HL-60/S4 treated with phorbol 12-myristate 13-acetate at 8.2 ng/mL for 4 days and 3 days (cell line): ENCODE results near the gene SF1.

Experiments used
- in situ Hi-C: fragments of 300-500 bp; cut with MboI; formaldehyde crosslinking; loops from 2 replicates; pipeline ENCODE4 v1.15.0; 2022; ENCODE audit warnings: low sequenced_read_pairs

The SF1 gene

DNA sequence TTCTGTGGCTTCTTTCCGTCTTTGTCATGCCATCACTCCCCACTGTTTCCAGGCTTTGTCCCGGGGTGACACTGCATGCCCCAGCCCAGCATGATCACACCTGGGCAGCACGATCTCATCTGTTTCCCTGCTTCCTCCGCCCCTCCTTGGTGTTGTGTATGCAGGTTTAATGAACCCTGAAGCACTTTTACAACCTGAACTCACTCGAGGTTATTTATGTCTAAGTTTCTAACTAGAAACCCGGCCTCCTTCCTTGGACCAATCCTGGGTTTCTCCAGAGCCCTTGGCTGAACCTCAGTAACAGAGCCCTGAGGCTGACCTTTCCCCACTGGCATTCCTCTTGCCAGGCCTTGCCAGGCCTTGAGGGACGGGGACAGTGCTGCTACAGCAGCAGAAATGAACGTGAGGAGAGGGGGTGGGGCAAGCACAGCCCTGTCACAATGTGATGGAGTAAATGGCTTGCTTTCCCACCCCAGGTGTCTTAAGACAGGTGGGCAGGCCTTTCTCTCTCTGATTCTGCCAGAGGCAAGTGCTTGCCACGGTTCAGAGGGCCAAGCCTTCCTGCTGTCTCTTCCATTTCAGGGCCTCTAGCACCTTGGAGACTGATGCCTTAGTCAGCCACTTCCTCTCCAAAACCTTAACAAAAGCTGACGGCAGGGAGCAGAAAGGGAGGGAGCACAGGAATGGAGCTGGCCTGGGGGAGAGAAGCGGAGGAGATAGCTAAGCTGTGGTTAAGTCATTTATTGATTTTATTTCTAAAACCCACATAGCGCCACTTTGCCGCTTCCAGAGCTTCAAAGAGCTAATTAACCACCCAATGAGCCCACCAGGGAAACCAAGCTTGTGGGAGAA is 15.4 kb downstream of the SF1 start:
- in situ Hi-C loops = no loop called here

DNA sequence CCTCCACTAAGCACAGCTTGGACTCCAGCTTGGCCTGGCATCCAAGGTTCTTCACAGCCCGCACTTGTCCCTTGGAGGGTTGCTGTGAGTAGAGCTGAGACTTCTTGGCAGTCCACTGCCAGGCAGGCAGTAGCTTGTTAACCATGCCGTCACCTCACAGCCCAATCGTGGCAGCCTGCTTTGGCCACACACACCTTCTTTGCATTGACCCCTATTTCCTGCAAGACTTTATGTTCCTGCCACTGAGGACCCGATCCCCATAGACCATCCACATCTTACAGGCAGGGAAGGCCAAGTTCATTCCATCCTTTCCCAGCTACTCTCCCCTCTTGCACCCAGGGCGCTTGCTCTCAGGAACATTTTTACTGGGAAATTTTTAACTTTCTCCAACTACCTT is 16.1 kb downstream of the SF1 start:
- in situ Hi-C loops = no loop called here

DNA sequence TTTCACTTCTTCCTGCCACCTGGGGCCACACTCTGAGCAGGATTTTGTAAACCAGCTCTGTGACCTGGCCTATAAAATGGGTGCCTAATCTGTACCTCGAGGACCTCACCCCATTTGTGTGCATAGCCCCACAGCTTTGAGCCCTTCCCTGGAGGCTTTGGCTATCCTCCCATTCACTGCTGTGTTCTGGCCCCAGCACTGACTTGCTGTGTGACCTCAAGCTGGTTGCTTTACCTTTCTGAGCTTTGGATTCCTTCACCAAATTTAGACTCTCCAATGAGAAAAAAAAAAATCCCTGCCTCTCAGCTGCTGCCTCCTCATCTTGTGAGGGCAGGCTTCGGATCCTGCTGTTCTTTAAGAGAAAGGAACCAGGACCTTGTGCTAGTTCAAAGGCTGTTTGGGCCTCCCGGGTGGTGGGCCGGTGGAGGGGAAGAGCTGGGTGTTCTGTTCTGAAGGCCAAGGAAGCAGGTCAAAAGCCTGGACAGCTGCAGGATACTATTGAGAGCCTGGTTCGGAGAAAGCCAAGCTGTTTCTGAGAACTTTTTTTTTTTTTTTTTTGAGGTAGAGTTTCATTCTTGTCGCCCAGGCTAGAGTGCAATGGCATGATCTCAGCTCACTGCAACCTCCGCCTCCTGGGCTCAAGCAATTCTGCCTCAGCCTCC is 17.5 kb downstream of the SF1 start:
- in situ Hi-C loops = no loop called here

DNA sequence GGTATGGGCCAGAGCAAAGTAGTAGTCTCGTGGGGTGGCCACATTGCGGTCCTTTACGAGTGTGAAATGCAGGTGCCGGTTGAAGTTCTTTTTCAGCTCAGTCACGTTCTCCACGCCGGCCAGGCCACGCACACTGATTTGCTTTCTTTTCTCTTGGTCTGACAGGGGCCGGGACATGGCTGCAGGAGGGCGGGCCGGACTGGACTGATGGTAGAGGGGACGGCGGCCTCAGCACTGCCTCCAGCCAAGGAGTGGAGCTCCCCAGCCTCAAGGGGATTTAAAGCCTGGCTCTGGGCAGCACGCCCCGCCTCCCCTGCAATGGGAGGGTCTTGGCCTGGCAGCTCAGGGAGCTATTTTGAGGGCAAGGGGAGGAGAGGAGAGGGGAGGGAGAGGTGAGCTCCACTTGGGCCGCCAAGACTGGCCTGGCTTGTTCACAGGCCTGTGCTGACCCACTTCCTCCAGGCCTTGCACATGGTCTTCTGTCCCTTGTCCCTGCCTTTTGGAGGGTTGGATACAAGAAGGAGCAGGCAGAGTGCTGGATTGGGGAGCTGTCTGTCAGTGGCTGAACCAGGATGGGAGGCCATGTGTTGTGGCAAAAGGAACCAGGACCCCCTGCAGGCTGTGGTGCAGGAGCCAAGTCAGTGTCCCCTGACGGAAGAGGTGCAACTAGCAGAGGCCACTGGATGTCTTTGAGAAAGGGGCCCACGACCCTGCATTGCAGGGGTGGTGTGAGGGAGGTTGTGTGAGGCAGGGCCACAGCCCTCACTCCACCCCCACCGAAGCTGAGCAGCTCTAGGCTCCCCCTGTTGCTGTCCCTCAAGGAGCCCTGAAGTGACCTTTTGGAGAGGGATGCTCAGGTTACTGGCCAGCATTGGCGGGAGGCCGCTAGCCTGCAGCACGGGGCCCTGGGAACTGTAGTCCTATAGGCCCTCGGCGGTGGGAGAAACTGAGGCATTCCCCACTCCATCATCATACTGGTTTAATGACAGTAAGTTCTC is 18.3 kb downstream of the SF1 start, which contains the start of gene PYGM:
PYGM (minus strand) TSS at position 253 of the 998 bp plus-strand sequence; CDS start at position 177, 76 bp downstream.
- in situ Hi-C loops = no loop called here

DNA sequence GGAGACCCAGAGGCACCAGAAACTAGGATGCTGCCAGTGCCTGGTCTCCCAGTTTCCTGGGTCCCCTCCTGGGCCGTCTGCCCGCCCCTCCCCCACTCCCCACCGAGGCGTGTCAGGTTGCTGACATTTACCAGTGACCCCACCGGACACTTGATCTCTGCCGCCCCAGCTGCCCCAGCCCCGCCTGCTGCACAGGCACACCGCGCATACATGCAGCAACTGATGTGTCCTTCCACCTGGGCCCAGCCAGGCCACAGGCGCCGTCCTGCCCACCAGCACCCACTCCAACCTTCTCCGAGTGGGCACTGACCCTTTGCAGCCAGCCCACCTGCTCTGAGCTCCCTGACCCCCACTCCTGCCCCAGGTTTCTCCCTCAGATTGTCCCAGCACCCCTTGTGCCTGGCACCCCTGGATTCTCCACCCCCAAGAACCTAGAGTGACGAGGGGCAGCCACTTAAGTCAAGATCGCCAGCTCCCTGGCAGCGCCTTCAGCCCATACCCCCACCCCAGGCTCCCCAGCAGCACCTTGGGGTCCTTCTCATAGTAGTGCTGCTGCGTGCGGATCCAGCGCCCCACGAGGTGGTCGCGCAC is 19.1 kb downstream of the SF1 start:
- in situ Hi-C loops = no loop called here

DNA sequence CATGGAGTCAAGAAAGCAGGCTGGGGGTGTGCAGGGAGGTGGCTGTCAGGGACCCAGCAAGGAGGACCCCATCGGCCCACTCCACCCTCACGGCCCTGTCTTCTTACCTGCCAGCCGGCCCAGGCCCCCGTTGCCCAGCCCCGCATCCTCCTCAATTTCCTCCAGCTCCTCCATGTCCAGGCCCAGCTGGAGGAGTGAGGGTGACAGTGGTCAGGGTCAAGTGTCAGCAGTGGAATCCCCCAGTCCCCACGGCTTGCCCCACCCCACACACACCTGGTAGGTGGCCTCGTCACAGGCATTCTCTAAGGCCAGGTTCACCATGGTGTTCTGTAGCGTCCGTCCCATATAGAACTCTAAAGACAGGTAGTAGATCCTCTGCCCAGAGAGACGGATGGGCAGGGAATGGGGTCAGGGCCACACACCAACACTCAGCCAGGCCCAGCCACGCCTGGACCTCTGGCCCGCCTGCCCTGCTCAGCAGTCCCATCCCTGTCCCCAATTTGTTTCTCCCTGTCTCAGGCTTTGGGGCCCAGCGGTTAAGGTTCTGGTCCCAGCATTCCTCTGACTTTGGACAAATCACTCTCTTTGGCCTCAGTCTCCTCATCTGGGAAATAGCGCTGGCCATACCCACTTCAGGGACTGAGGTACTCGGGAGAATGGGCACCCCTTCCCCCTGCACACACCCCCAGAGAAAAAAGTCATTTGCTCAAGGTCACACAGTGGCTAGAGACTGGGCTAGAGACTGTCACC is 19.8 kb downstream of the SF1 start:
- in situ Hi-C loops = no loop called here

DNA sequence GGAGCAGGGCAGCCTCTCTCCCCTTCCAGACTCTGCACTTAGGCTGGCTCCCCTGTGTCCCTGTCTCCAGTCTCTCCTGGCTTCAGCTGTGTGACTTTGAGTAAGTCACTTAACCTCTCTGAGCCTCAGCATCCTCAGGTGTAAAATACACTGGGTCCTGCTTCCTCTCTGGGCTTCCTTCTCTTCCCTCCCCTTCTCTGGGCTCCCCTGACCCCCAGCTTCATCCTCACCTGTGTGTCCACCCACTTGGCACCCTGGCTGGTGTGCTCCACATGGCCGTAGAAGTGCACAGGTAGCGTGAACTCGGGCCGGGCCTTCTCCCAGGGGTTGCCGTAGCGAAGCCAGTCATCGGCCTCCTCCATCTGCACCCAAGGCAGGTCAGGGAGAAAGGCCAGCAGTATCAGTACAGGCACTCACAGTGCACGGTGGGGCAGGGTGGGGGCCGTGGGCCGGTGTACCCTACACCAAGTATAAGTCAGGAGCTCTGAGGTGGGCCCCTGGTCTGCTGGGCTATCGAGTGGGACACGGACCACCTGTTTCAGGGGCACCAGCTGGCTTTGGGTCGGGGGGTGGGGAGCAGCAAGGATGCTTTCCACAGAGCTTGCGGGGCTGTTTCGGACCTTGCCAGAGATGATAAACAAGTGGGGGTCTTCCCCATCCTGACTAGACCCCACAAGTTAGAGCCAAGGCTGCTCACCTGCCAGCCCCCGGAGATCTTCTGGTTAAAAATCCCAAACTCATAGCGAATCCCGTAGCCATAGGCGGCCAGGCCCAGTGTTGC is 20.6 kb downstream of the SF1 start:
- in situ Hi-C loops = no loop called here

DNA sequence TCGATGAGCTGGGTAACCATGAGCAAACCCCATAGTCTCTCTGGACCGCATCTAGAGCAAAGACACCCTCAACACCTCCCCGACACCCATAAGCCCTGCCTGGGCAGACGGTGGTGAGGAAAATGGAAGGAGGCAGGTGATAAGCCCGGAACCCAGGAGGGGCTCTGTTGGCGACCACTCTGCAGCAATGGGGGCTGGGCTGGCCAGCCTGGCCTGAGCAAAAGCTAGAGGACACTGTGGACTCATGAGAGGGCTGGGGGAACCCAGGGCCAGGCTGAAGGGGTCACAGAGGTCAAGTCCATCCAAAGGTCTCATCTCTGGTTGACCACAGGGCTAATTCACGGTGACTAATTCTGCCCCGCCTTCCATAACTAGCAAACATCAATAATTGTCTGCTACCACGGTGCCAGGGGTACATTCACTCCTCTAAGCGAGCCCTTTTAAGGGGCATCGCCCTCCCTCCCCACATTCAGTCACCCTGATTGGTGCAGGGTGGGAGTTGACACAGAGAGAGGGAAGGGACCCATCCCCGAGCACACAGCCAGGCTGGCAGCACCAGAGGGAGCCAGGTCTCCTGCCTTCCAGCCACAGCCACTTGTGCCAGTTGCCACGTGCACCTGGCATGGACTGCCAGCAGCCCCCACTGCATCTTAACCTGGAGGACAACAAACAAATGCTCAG is 22.5 kb downstream of the SF1 start:
- in situ Hi-C loops = no loop called here

DNA sequence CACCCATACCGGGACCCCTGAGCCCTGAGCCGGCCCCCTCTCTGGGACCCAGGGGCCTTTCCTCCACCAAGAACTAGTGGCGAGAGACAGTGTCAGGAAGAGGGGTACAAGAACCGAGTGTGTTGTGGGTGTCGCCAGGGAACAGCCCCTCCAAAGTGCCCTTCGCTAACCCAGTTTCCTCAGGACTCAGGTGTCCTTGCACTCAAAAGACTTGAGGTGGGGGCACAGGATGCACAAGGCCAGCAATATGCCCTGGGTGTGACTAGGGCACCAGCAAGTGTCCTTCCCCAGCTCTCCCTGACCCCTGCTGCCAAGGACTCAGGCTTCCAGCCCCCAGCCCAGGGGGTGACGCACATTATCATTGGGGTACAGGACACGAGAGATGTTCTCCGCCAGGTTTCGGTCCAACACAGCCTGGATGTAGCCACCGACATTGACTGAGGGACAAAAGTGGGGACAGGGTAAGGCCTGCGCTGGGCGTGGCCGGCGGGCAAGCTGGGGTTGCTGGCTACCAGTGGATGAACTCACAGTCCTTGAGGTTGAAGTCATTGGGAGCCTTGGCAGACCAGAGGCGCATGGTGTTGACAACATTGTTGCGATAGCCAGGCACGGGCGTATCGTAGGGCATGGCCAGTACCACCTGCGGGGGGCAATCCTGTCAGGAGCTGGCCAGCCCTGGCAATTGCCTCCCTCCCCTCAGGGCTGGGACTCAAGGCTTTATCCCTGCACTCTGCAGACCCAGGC is 23.3 kb downstream of the SF1 start:
- in situ Hi-C loops = no loop called here

DNA sequence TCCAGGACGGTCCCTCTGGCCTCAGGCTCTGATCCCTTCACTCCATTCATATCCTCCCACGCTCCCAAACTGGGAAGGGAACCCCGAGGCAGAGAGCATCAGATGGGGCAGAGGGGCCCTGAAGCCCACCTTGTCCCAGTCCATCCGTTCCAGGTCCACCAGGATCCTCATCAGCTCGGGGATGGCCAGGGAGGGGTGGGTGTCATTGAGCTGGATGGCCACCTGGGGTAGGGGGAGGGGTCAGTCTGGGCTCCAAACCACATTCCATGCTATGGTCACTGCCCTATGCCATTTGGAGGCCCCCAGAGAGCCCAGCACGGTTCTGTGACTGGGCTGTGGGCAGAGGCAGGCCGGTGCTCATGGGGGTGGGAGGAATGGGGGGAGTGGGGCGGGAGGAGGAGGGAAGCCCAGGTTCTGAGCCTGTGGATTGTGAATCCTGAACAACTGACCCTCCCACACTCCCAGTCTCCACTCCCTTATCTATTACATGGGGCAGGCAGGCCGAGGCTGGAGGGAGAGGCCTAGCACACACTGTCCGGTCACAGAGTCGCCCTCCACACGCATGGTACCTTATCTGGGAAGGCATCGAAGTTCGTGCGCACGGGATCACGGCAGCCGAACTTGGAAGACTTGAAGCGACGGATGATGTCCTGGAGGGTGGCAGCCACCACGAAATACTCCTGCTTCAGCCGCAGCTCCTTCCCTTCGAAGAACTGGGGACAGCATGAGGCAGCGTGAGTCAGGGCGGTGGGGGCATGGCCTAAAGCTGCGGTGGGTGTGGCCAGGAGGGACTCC is 24.0 kb downstream of the SF1 start:
- in situ Hi-C loops = no loop called here

DNA sequence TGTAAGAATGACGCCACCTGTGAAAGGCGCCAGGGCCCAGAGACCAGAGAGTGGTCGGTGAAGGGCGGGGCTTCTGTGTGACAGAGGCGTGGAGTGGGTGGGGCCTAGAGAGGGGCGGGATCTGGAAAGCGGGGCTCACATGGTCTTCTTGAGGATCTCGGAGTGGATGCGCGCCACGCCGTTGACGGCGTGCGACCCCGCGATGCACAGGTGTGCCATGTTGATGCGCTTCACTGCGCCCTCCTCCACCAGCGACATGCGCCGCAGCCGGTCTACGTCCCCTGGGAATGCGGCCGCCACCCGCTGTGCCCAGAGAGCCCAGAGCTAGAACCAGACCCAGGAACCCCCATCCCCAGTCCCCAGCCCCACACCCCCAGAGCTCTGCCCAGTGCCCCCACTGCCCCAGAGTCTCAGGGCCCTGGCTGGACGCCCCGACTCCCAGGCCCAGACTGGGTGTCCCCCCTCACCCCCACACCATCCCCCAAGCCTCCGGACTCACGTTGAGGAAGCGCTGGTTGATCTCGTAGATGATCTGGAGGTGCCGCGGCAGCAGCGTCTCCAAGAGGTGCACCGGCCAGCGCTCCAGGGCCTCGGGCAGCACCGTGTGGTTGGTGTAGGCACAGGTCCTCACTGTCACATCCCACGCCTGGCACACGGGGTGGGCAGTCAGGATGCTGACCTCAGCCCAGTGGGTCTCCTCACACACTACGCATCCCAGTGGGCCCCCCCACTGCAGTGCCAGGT is 24.8 kb downstream of the SF1 start:
- in situ Hi-C loops = no loop called here

DNA sequence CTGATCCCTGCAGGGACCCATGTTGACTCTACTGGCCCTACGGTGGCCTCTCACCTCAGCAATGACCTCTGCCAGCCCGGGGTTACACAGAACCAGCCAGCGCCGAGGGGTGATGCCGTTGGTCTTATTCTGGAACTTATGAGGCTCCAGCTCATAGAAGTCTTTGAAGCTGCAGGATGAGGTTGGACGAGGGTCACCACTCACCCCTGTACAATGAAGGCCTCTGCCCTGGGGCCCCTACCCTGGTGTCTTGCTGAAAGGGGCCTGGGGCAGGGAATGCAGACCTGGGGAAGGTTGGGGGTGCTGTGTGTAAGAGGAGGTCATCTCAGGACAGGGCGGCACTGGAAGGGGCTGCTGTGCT is 25.3 kb downstream of the SF1 start:
- in situ Hi-C loops = no loop called here

DNA sequence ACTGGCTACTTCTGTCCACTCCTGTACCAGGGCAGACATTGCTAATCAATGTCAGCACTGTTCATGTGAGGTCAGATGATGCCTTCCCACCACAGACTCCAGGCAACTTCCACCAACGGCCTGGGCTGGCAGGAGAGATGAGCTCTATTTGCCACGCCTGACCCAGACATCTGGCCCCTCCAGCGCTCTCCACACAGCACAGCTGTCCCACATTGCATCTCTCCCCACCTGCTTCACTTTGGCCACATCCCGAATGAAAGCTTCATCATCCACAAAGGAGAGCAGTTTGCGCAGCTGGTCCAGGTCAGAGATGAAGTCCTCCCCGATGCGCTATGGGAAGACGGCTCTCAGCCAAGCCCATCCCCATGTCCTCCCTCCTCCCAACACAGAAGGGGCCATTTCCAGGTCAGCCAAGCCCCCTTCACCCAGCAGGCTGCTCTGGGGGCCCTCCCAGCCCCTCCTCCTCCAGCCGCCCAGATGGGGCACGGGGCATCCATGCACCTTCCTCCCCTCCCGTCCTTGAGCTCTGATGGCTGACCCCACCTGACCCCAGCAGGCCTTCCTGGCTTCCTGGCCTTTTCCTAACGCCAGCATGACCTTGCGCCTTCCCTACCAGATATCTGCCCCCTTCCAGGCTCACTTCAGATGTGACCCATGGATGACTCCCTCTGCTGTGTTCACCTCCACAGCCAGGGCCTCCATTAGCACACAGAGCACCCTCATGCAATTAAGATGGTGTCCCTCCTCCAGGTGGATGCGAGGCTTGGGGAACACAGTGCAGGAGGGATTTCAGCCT is 26.0 kb downstream of the SF1 start:
- in situ Hi-C loops = no loop called here

DNA sequence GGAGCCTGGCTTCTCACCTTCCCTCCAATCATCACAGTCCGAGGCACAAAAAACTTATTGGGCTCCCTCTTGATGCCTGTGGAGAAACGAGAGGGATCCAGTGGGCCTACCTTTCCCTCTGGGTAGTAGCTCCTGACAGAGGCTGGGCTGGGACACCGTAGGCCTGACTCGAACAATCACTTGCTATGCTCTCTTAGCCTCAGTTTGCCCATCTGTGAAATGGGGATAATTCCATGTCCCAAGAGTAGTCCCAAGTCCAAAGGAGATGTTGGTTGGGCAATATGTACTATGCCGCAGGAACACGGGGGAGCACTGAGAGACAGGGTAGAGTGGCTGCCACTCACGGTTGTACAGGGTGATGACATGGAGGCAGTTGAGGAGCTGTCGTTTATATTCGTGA is 26.8 kb downstream of the SF1 start:
- in situ Hi-C loops = no loop called here

DNA sequence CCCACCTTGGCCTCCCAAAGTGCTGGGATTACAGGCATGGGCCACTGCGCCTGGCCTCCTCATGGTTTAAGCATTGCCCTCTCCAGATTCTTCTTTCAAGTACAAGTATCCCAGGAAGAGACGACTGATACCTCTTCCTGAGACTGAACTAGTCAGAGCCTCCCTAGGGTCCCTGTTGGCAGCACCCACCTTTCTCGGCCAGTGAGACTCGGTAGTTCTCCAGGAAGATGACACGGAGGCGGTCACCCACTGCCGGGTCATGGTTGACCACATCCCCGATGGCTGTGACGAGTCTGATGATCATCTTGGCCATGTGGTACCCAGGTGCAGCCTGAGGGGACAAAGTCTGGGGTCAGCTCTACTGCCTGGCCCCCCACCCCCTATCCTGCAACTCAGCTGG is 27.2 kb downstream of the SF1 start:
- in situ Hi-C loops = no loop called here
